GM19438 (cell line): ENCODE results near the gene CFAP299.
"Not testable (repeated sequence)": the region's sequence is repeated elsewhere in the genome, so short reads cannot be mapped to it uniquely, and the experiment has no call there.

Experiments used
- ATAC-seq: cut with Tn5 transposase; IDR thresholded peaks from one replicate; pipeline ENCODE4 v1.9.1; 2021; ENCODE audit warnings: low read depth; ENCODE audit not compliant: unreplicated experiment

Gene CFAP299

GRCh38 chr4:80324171-80324570 is 11.4 kb upstream of the CFAP299 start:
- no peak for ATAC-seq

GRCh38 chr4:80331693-80332092 is 3.8 kb upstream of the CFAP299 start:
- ATAC-seq, result no peak

- ATAC-seq, result no peak
These were observed 2.4 kb upstream of the CFAP299 start for GRCh38 chr4:80333121-80333520.

GRCh38 chr4:80334568-80334967 is 962 bp upstream of the CFAP299 start:
- no peak for ATAC-seq

GRCh38 chr4:80335226-80335553 is 340 bp upstream of the CFAP299 start:
- ATAC-seq, result no peak

GRCh38 chr4:80336582-80336981 is 1.1 kb downstream of the CFAP299 start:
- ATAC-seq, result no peak

GRCh38 chr4:80340036-80340435 is 4.5 kb downstream of the CFAP299 start:
- ATAC-seq, result no peak

- not testable (repeated sequence) for ATAC-seq
These were observed 7.2 kb downstream of the CFAP299 start for GRCh38 chr4:80342684-80343083.

GRCh38 chr4:80343887-80344286 is 8.4 kb downstream of the CFAP299 start:
- no peak for ATAC-seq

GRCh38 chr4:80360084-80360483 is 24.6 kb downstream of the CFAP299 start:
- no peak for ATAC-seq

GRCh38 chr4:80360900-80361299 is 25.4 kb downstream of the CFAP299 start:
- no peak for ATAC-seq

GRCh38 chr4:80361329-80361900 is 25.9 kb downstream of the CFAP299 start:
- no peak for ATAC-seq

- no peak for ATAC-seq
These were observed 27.1 kb downstream of the CFAP299 start for GRCh38 chr4:80362578-80363181.

- ATAC-seq, result peak; percentile 81
These were observed 30.4 kb downstream of the CFAP299 start for GRCh38 chr4:80365928-80366327.

- ATAC-seq, result no peak
These were observed 32.2 kb downstream of the CFAP299 start for GRCh38 chr4:80367737-80368136.

- ATAC-seq, result no peak
These were observed 35.1 kb downstream of the CFAP299 start for GRCh38 chr4:80370635-80371034.

GRCh38 chr4:80371046-80371445 is 35.5 kb downstream of the CFAP299 start:
- no peak for ATAC-seq

- no peak for ATAC-seq
These were observed 38.6 kb downstream of the CFAP299 start for GRCh38 chr4:80374180-80374579.

GRCh38 chr4:80382090-80382832 is 46.7 kb downstream of the CFAP299 start:
- no peak for ATAC-seq

GRCh38 chr4:80385397-80386280 is 50.1 kb downstream of the CFAP299 start:
- no peak for ATAC-seq

- ATAC-seq, result no peak
These were observed 50.9 kb downstream of the CFAP299 start for GRCh38 chr4:80386281-80386886.
